GM18870 (cell line): ENCODE data around the gene MVB12B.

Source experiments
- ATAC-seq: cut with Tn5 transposase; IDR thresholded peaks from one replicate; pipeline ENCODE4 v1.9.1; 2021; ENCODE audit warnings: moderate library complexity; ENCODE audit not compliant: unreplicated experiment

The MVB12B gene

GRCh38 chr9:126423142-126423915, 96.7 kb downstream of the MVB12B start:
- no peak for ATAC-seq

GRCh38 chr9:126423916-126424185, 97.2 kb downstream of the MVB12B start:
- ATAC-seq, result no peak

GRCh38 chr9:126424511-126424910, 97.9 kb downstream of the MVB12B start:
- ATAC-seq, result no peak

GRCh38 chr9:126428534-126429175, 102.0 kb downstream of the MVB12B start:
- ATAC-seq, result no peak

GRCh38 chr9:126429190-126429589, 102.6 kb downstream of the MVB12B start:
- no peak for ATAC-seq

GRCh38 chr9:126430124-126430523, 103.5 kb downstream of the MVB12B start:
- ATAC-seq, result no peak

- no peak for ATAC-seq
Measured at GRCh38 chr9:126431077-126431742, 104.6 kb downstream of the MVB12B start.

- no peak for ATAC-seq
Measured at GRCh38 chr9:126432659-126433058, 106.0 kb downstream of the MVB12B start.

GRCh38 chr9:126435105-126435504, 108.5 kb downstream of the MVB12B start:
- ATAC-seq, result no peak

GRCh38 chr9:126435626-126436025, 109.0 kb downstream of the MVB12B start:
- ATAC-seq, result no peak

- ATAC-seq, result no peak
Measured at GRCh38 chr9:126436545-126437267, 110.1 kb downstream of the MVB12B start.

- no peak for ATAC-seq
Measured at GRCh38 chr9:126437268-126437666, 110.6 kb downstream of the MVB12B start.

- ATAC-seq, result no peak
Measured at GRCh38 chr9:126437701-126438100, 111.1 kb downstream of the MVB12B start.

GRCh38 chr9:126438741-126439401, 112.2 kb downstream of the MVB12B start:
- no peak for ATAC-seq

GRCh38 chr9:126439402-126439765, 112.8 kb downstream of the MVB12B start:
- no peak for ATAC-seq

- ATAC-seq, result no peak
Measured at GRCh38 chr9:126439883-126440653, 113.4 kb downstream of the MVB12B start.

GRCh38 chr9:126440940-126441339, 114.3 kb downstream of the MVB12B start:
- ATAC-seq, result no peak

- ATAC-seq, result no peak
Measured at GRCh38 chr9:126442636-126443035, 116.0 kb downstream of the MVB12B start.

- no peak for ATAC-seq
Measured at GRCh38 chr9:126443144-126443543, 116.5 kb downstream of the MVB12B start.

GRCh38 chr9:126448136-126448535, 121.5 kb downstream of the MVB12B start:
- ATAC-seq, result no peak
